Measurements from ENCODE around the gene NFKBIE. TPM values are rescaled to one million over a fixed set of nuclear protein-coding genes. Genes with fewer than 3 reads are reported as not detected.
"Not testable (repeated sequence)": the region's sequence is repeated elsewhere in the genome, so short reads cannot be mapped to it uniquely, and the experiment has no call there.

The NFKBIE gene
- total and polyA plus RNA-seq, 9 of the 15 experiments (the other 6 are each of a cell fraction or from before 2014, with no cell fraction given) = 2.1 to 16.4 (median 11.7) TPM

- Histone ChIP-seq H2AFZ (ENCODE audit: low read depth, low read length) (no peak overlapping the region), H3K27me3 (ENCODE audit: control insufficient read depth in 2 of 2, insufficient read depth in 2 of 2, low read length in 2 of 2) (no peaks in the 10 kb centered on the region), H3K4me2 (ENCODE audit: insufficient read depth, low read length) (no peak overlapping the region), H3K9ac (ENCODE audit: insufficient read depth in 1 of 2, low read depth in 2 of 2, low read length in 2 of 2) (peak overlapping the region in 1 of 2 experiments; percentile 66; a peak in 2 of 4 replicates), H3K79me2 (ENCODE audit: control insufficient read depth, insufficient read depth, low read length) (peaks cover 9% of the 10 kb centered on the region; the same call in 1 of the 3 replicates), H3K36me3 (ENCODE audit: control insufficient read depth, insufficient read depth, low read length) (peaks cover 70% of the 10 kb centered on the region), H3K9me3 (replicated peaks; ENCODE audit: control insufficient read depth, insufficient read depth, low read depth, low read length) (no peaks in the 10 kb centered on the region), H4K20me1 (replicated peaks; ENCODE audit: control insufficient read depth, insufficient read depth, low read length) (no peaks in the 10 kb centered on the region), H3K4me3 (no peak overlapping the region), H3K27ac (ENCODE audit: extremely low read depth, low read depth, low read length) (no peak overlapping the region), H3K9me1 (ENCODE audit: control insufficient read depth, insufficient read depth, low read length) (no peaks in the 10 kb centered on the region), H3K4me1 (replicated peaks in 1 of 2; ENCODE audit: control insufficient read depth in 2 of 2, insufficient read depth in 2 of 2, low read length in 2 of 2) (peaks cover 11 to 40% of the 10 kb centered on the region in 2 experiments; a peak in 4 of 5 replicates)
- WGBS (ENCODE audit: insufficient coverage, low coverage, missing lambda C conversion rate) = 86% methylated on average over 16 of the region's 16 CpGs
- TF ChIP-seq MCM5 (IDR thresholded peaks at IDR 0.05; ENCODE audit: low read depth) (no peak), POLR2G (IDR thresholded peaks at IDR 0.05; ENCODE audit: low read depth, low read length) (0 out of 2 replicates have a peak, but pooled peaks have one; percentile 22), RBFOX2 (IDR thresholded peaks at IDR 0.05; ENCODE audit: low read depth, low read length) (peak; percentile 18; the same call in 1 of the 2 replicates)
- ChIA-PET POLR2A (interaction anchor here (1.1 to 6.0 kb wide), 2 partner anchors 14 to 101 kb away, joined by 3 to 90 read pairs; partner anchors contain the start of gene HSP90AB1), CTCF (ENCODE audit: low intra/inter-chr PET ratio) (interaction anchor here (0.7 to 3.3 kb wide), 2 partner anchors 14 to 60 kb away, joined by 3 to 26 read pairs; no protein-coding TSS in a partner anchor)
- FAIRE-seq = no peak
- no peak for ATAC-seq
- BruUV-seq (replicated peaks) = no TSS peak
- in situ Hi-C loops (cut with MboI) = no loop called here
- intact Hi-C loops (cut with micrococcal nuclease) = no loop called here
- no peak for DNase-seq (ENCODE audit: extremely low read depth in 1 of 4, low spot score in 3 of 4)
These were observed 32.4 kb downstream of the NFKBIE start for GRCh38 chr6:44232676-44233566.

GRCh38 chr6:44231426-44231825, 33.9 kb downstream of the NFKBIE start:
- intact Hi-C loops (cut with micrococcal nuclease); H3K9me3 ChIP-seq (replicated peaks; ENCODE audit: control insufficient read depth, insufficient read depth, low read depth, low read length); CTCF ChIA-PET (ENCODE audit: low intra/inter-chr PET ratio); H3K27ac ChIP-seq (ENCODE audit: extremely low read depth, low read depth, low read length); H3K27me3 ChIP-seq (ENCODE audit: control insufficient read depth in 2 of 2, insufficient read depth in 2 of 2, low read length in 2 of 2); H3K4me2 ChIP-seq (ENCODE audit: insufficient read depth, low read length); FAIRE-seq; H2AFZ ChIP-seq (ENCODE audit: low read depth, low read length); ATAC-seq; in situ Hi-C loops (cut with MboI); H4K20me1 ChIP-seq (replicated peaks; ENCODE audit: control insufficient read depth, insufficient read depth, low read length); H3K9ac ChIP-seq (ENCODE audit: insufficient read depth in 1 of 2, low read depth in 2 of 2, low read length in 2 of 2); H3K9me1 ChIP-seq (ENCODE audit: control insufficient read depth, insufficient read depth, low read length); H3K4me3 ChIP-seq; BruUV-seq (replicated peaks); DNase-seq (ENCODE audit: extremely low read depth in 1 of 4, low spot score in 3 of 4): not testable (repeated sequence)
- Histone ChIP-seq H3K36me3 (ENCODE audit: control insufficient read depth, insufficient read depth, low read length) (peaks cover 82% of the 10 kb centered on the region), H3K4me1 (replicated peaks in 1 of 2; ENCODE audit: control insufficient read depth in 2 of 2, insufficient read depth in 2 of 2, low read length in 2 of 2) (peaks cover 20 to 45% of the 10 kb centered on the region in 2 experiments), H3K79me2 (ENCODE audit: control insufficient read depth, insufficient read depth, low read length) (peaks cover 24% of the 10 kb centered on the region)
- WGBS (ENCODE audit: insufficient coverage, low coverage, missing lambda C conversion rate) = 95% methylated on average over 9 of the region's 9 CpGs
- POLR2A ChIA-PET = interaction anchor here (0.8 kb wide), 1 partner anchor 23 kb away, joined by 3 read pairs; no protein-coding TSS in a partner anchor
